Sigmoid colon (tissue), 4 donors: ENCODE results near the gene TTC3.

ENCODE experiments used
- POLR2A ChIP-seq, 2 donors: fragments of 450-650 bp; IDR thresholded peaks; one replicate each; pipeline ENCODE4 v1.6.1; 2016; ENCODE audit warnings: antibody characterized with exemption in 2 of 2, mild to moderate bottlenecking in 2 of 2, moderate library complexity in 2 of 2
- POLR2AphosphoS5 ChIP-seq, 4 donors: sonication (generic); formaldehyde crosslinking; IDR thresholded peaks; one replicate each; pipeline ENCODE4 v1.6.1; 2017; ENCODE audit warnings: antibody characterized with exemption in 4 of 4
- TF ChIP-seq, protein P1 (sequence below), 4 experiments: fragments of 450-650 bp in 3 of 4; fragments of 200-600 bp in 1 of 4; IDR thresholded peaks; one replicate each; pipeline ENCODE4 v1.5.1; 2016 to 2019; ENCODE audit warnings: antibody characterized with exemption in 4 of 4, mild to moderate bottlenecking in 3 of 4, moderate library complexity in 2 of 4

- TF ChIP-seq, protein P1, sequence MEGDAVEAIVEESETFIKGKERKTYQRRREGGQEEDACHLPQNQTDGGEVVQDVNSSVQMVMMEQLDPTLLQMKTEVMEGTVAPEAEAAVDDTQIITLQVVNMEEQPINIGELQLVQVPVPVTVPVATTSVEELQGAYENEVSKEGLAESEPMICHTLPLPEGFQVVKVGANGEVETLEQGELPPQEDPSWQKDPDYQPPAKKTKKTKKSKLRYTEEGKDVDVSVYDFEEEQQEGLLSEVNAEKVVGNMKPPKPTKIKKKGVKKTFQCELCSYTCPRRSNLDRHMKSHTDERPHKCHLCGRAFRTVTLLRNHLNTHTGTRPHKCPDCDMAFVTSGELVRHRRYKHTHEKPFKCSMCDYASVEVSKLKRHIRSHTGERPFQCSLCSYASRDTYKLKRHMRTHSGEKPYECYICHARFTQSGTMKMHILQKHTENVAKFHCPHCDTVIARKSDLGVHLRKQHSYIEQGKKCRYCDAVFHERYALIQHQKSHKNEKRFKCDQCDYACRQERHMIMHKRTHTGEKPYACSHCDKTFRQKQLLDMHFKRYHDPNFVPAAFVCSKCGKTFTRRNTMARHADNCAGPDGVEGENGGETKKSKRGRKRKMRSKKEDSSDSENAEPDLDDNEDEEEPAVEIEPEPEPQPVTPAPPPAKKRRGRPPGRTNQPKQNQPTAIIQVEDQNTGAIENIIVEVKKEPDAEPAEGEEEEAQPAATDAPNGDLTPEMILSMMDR (IDR thresholded peaks at IDR 0.05): no peak
- no peak for TF ChIP-seq POLR2A (IDR thresholded peaks at IDR 0.05)
- TF ChIP-seq POLR2AphosphoS5 (IDR thresholded peaks at IDR 0.05): no peak
Observed at GRCh38 chr21:37192019-37192418, 119.0 kb downstream of the TTC3 start.
